Karpas-422 (cell line): ENCODE data around the gene ZDHHC11. TPM values are rescaled to one million over a fixed set of nuclear protein-coding genes. Genes with fewer than 3 reads are reported as not detected.
"Not testable (repeated sequence)": the region's sequence is repeated elsewhere in the genome, so short reads cannot be mapped to it uniquely, and the experiment has no call there.

ENCODE experiments used
- DNase-seq: peaks from one replicate; pipeline ENCODE4 v3.0.0-alpha.2; 2015
- H2AFZ ChIP-seq: fragments of 200-600 bp; sonication (generic); 2 replicates; pipeline ENCODE4 v1.6.1; 2014; ENCODE audit warnings: antibody characterized with exemption, low read length, mixed read lengths
- H3K27ac ChIP-seq: fragments of 200-600 bp; sonication (generic); 2 replicates; pipeline ENCODE4 v1.5.1; 2014; ENCODE audit warnings: mild to moderate bottlenecking, low read length, moderate library complexity
- H3K27me3 ChIP-seq: fragments of 200-600 bp; sonication (generic); 2 replicates; pipeline ENCODE4 v1.6.1; 2014; ENCODE audit warnings: low read length, mixed read lengths
- H3K36me3 ChIP-seq: fragments of 200-600 bp; sonication (generic); 2 replicates; pipeline ENCODE4 v1.6.1; 2014; ENCODE audit warnings: low read length, mixed read lengths; ENCODE audit not compliant: insufficient read depth
- H3K4me1 ChIP-seq: fragments of 200-600 bp; sonication (generic); 2 replicates; pipeline ENCODE4 v1.6.1; 2014; ENCODE audit warnings: mild to moderate bottlenecking, low read length, mixed read lengths
- H3K4me2 ChIP-seq: fragments of 200-600 bp; sonication (generic); 2 replicates; pipeline ENCODE4 v1.6.1; 2014; ENCODE audit warnings: low read length, low read depth, mild to moderate bottlenecking; ENCODE audit not compliant: poor library complexity, severe bottlenecking
- H3K4me3 ChIP-seq: fragments of 200-600 bp; sonication (generic); 2 replicates; pipeline ENCODE4 v1.5.1; 2014; ENCODE audit warnings: mild to moderate bottlenecking, antibody characterized with exemption, low read length, mixed read lengths
- H3K79me2 ChIP-seq: fragments of 200-600 bp; sonication (generic); 2 replicates; pipeline ENCODE4 v1.6.1; 2014; ENCODE audit warnings: mild to moderate bottlenecking, low read length, mixed read lengths
- H3K9ac ChIP-seq: fragments of 200-600 bp; sonication (generic); 2 replicates; pipeline ENCODE4 v1.6.0; 2014; ENCODE audit warnings: low read length
- H3K9me2 ChIP-seq: fragments of 200-600 bp; sonication (generic), shearing (Covaris generic); replicated peaks from 2 replicates; pipeline ENCODE4 v1.6.0; 2014; ENCODE audit warnings: mild to moderate bottlenecking, low read length, moderate library complexity; ENCODE audit not compliant: insufficient read depth
- H3K9me3 ChIP-seq: fragments of 300-700, 200-600 bp; sonication (generic); 2 replicates; pipeline ENCODE4 v1.6.1; 2014; ENCODE audit warnings: low read length, mixed read lengths
- H4K20me1 ChIP-seq: fragments of 200-600 bp; sonication (generic); 2 replicates; pipeline ENCODE4 v1.6.1; 2014; ENCODE audit warnings: mild to moderate bottlenecking, antibody characterized with exemption, low read length, low read depth; ENCODE audit not compliant: insufficient read depth
- total RNA-seq: library from RNA; depleted of rRNA; stranded (reverse); fragments of >200 nt; shearing (Covaris generic); gene quantifications from 2 replicates; pipeline ENCODE4 v1.2.3, GENCODE V29; 2014; ENCODE audit warnings: low replicate concordance

Gene ZDHHC11
- total RNA-seq, 1 experiment from 2014 or later: 10.8 TPM

GRCh38 chr5:852018-852417 is 1.2 kb upstream of the ZDHHC11 start:
- Histone ChIP-seq H3K9me3 (no peaks in the 10 kb centered on the region), H3K36me3 (no peaks in the 10 kb centered on the region), H3K4me1 (no peaks in the 10 kb centered on the region), H3K9ac (no peak overlapping the region), H3K9me2 (no peaks in the 10 kb centered on the region), H2AFZ (no peak overlapping the region), H4K20me1 (no peaks in the 10 kb centered on the region), H3K4me3 (no peak overlapping the region), H3K27ac (no peak overlapping the region), H3K4me2 (no peak overlapping the region), H3K27me3 (no peaks in the 10 kb centered on the region), H3K79me2 (no peaks in the 10 kb centered on the region)
- DNase-seq: no peak

GRCh38 chr5:851553-851952 is 767 bp upstream of the ZDHHC11 start:
- no peaks in the 10 kb centered on the region for H4K20me1 ChIP-seq
- no peaks in the 10 kb centered on the region for H3K79me2 ChIP-seq
- no peak overlapping the region for H3K27ac ChIP-seq
- H3K4me1 ChIP-seq: no peaks in the 10 kb centered on the region
- DNase-seq: no peak
- no peaks in the 10 kb centered on the region for H3K9me2 ChIP-seq
- H3K4me3 ChIP-seq: no peak overlapping the region
- H3K9me3 ChIP-seq: no peaks in the 10 kb centered on the region
- no peaks in the 10 kb centered on the region for H3K36me3 ChIP-seq
- H2AFZ ChIP-seq: no peak overlapping the region
- H3K27me3 ChIP-seq: no peaks in the 10 kb centered on the region
- H3K4me2 ChIP-seq: no peak overlapping the region
- H3K9ac ChIP-seq: no peak overlapping the region

DNA sequence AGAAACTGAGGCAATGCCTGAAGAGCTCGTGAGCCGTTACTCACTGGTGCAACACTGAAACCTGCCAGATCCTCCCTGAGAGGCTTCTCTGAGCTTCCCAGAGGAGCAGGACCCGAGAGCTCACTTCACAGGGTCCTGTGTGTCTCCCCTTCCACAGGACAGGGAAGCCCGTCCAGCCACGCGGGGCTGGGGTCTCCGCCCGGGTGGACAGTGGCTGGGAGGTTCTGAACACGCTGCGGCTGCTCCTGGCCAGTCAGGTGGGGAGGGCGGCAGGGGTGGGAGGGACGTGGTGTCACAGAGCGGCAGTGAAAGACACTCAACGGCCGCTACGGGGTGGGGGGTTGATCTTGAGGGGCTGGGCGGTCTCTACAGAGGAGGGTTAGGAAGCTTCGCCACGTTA is 290 bp upstream of the ZDHHC11 start:
- H3K4me1 ChIP-seq: no peaks in the 10 kb centered on the region
- no peak overlapping the region for H3K9ac ChIP-seq
- no peaks in the 10 kb centered on the region for H3K9me3 ChIP-seq
- no peaks in the 10 kb centered on the region for H3K9me2 ChIP-seq
- no peak overlapping the region for H3K4me2 ChIP-seq
- no peaks in the 10 kb centered on the region for H3K36me3 ChIP-seq
- no peak overlapping the region for H2AFZ ChIP-seq
- DNase-seq: no peak
- no peak overlapping the region for H3K27ac ChIP-seq
- no peak overlapping the region for H3K4me3 ChIP-seq
- H3K27me3 ChIP-seq: no peaks in the 10 kb centered on the region
- H4K20me1 ChIP-seq: no peaks in the 10 kb centered on the region
- H3K79me2 ChIP-seq: no peaks in the 10 kb centered on the region

GRCh38 chr5:849651-850301 is 1.0 kb downstream of the ZDHHC11 start:
- Histone ChIP-seq H3K4me2 (no peak overlapping the region), H2AFZ (no peak overlapping the region), H3K9me2 (no peaks in the 10 kb centered on the region), H3K27me3 (no peaks in the 10 kb centered on the region), H3K4me1 (no peaks in the 10 kb centered on the region), H3K9ac (no peak overlapping the region), H4K20me1 (no peaks in the 10 kb centered on the region), H3K4me3 (no peak overlapping the region), H3K27ac (no peak overlapping the region), H3K36me3 (no peaks in the 10 kb centered on the region), H3K79me2 (no peaks in the 10 kb centered on the region), H3K9me3 (no peaks in the 10 kb centered on the region)
- no peak for DNase-seq

DNA sequence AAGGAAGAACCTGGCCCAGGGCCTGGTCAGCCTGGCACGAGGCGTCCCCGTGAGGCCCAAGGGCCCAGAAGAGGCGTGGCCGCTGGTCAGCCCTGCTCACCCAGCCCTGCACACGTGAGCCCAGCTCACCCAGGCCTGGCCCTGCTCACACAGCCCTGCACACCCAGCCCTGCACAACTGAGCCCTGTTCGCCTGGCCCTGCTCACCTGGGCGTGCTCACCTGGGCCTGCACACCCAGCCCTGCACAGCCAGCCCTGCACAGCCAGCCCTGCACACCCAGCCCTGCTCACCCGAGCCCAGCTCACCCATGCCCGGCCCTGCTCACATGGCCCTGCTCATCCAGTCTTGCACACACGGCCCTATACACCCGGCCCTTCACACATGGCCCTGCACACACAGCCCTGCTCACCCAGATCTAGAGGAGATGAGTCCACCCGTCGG is 2.1 kb downstream of the ZDHHC11 start:
- no peak overlapping the region for H2AFZ ChIP-seq
- DNase-seq: no peak
- H3K9me2 ChIP-seq: no peaks in the 10 kb centered on the region
- no peaks in the 10 kb centered on the region for H3K27me3 ChIP-seq
- H3K27ac ChIP-seq: no peak overlapping the region
- no peak overlapping the region for H3K9ac ChIP-seq
- no peaks in the 10 kb centered on the region for H3K36me3 ChIP-seq
- no peaks in the 10 kb centered on the region for H4K20me1 ChIP-seq
- H3K9me3 ChIP-seq: no peaks in the 10 kb centered on the region
- no peaks in the 10 kb centered on the region for H3K4me1 ChIP-seq
- no peak overlapping the region for H3K4me3 ChIP-seq
- no peaks in the 10 kb centered on the region for H3K79me2 ChIP-seq
- H3K4me2 ChIP-seq: no peak overlapping the region

GRCh38 chr5:847736-848135 is 3.0 kb downstream of the ZDHHC11 start:
- not testable (repeated sequence) for H3K9me3 ChIP-seq, H3K4me2 ChIP-seq, H3K27ac ChIP-seq, H2AFZ ChIP-seq, H3K27me3 ChIP-seq, H3K79me2 ChIP-seq, H3K36me3 ChIP-seq, H3K9ac ChIP-seq, H3K4me3 ChIP-seq, H3K4me1 ChIP-seq, H4K20me1 ChIP-seq, DNase-seq, H3K9me2 ChIP-seq

DNA sequence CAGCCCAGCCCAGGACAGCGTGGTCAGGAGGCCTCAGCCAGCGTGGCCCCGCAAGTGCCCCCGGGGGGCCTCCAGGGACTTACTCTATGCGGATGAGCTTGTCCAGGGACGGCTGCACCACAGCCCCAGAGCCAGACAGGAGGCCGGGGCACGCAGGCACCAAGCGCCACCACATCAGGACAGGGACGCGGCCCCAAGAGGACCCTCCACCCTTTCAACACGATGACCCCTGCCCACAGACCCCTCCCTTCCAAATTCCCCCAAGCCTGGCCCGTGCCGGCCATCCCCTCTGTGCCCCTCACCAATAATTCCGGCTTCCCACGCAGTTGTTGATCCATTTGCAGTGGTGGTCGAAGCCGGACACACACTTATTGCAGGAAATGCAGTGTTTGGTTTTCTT is 3.6 kb downstream of the ZDHHC11 start:
- not testable (repeated sequence) for H3K36me3 ChIP-seq, H3K4me2 ChIP-seq, DNase-seq, H3K9ac ChIP-seq, H4K20me1 ChIP-seq, H3K4me3 ChIP-seq, H3K9me3 ChIP-seq, H3K9me2 ChIP-seq, H3K27me3 ChIP-seq, H3K27ac ChIP-seq, H3K4me1 ChIP-seq, H3K79me2 ChIP-seq, H2AFZ ChIP-seq

GRCh38 chr5:846602-847091 is 4.1 kb downstream of the ZDHHC11 start:
- not testable (repeated sequence) for H3K9ac ChIP-seq, DNase-seq, H3K79me2 ChIP-seq, H3K27ac ChIP-seq, H2AFZ ChIP-seq, H3K36me3 ChIP-seq, H3K4me2 ChIP-seq, H3K4me3 ChIP-seq, H3K4me1 ChIP-seq, H4K20me1 ChIP-seq, H3K9me3 ChIP-seq, H3K9me2 ChIP-seq, H3K27me3 ChIP-seq
